Smooth muscle cell (in vitro differentiated cells): Measurements from ENCODE around the gene ZNF816. TPM values are rescaled to one million over a fixed set of nuclear protein-coding genes. Genes with fewer than 3 reads are reported as not detected.
A peak's percentile ranks its signal among the peaks of the same experiment; 100 is the strongest.
"Not testable (repeated sequence)": the region's sequence is repeated elsewhere in the genome, so short reads cannot be mapped to it uniquely, and the experiment has no call there.

Experiments
- DNase-seq: peaks from one replicate; lab custom pipeline; 2025; ENCODE audit not compliant: unreplicated experiment; lab: John Stamatoyannopoulos, UW
- H2AFZ ChIP-seq: fragments of 200-600 bp; sonication (generic); 2 replicates; pipeline ENCODE4 v1.6.0; 2016; ENCODE audit warnings: antibody characterized with exemption, low read depth, mild to moderate bottlenecking
- H3F3A ChIP-seq: fragments of 200-600 bp; sonication (generic); 2 replicates; pipeline ENCODE4 v1.6.0; 2017; ENCODE audit warnings: antibody characterized with exemption, low read depth
- H3K27ac ChIP-seq: fragments of 200-600 bp; sonication (generic); 2 replicates; pipeline ENCODE4 v1.5.1; 2016; ENCODE audit warnings: low read depth, mild to moderate bottlenecking
- H3K27me3 ChIP-seq: fragments of 200-600 bp; sonication (generic); 2 replicates; pipeline ENCODE4 v1.6.1; 2016; ENCODE audit warnings: low read depth, mild to moderate bottlenecking
- H3K36me3 ChIP-seq: fragments of 200-600 bp; sonication (generic); 2 replicates; pipeline ENCODE4 v1.5.1; 2016; ENCODE audit warnings: low read depth
- H3K4me1 ChIP-seq: fragments of 200-600 bp; sonication (generic); 2 replicates; pipeline ENCODE4 v1.5.1; 2016; ENCODE audit warnings: low read depth
- H3K4me2 ChIP-seq: fragments of 200-600 bp; sonication (generic); 2 replicates; pipeline ENCODE4 v1.6.0; 2016; ENCODE audit warnings: mild to moderate bottlenecking
- H3K4me3 ChIP-seq: fragments of 200-600 bp; sonication (generic); 2 replicates; pipeline ENCODE4 v1.5.1; 2016; ENCODE audit warnings: mild to moderate bottlenecking
- H3K79me2 ChIP-seq: fragments of 200-600 bp; sonication (generic); 2 replicates; pipeline ENCODE4 v1.6.0; 2016; ENCODE audit warnings: low read depth, mild to moderate bottlenecking
- H3K9ac ChIP-seq: fragments of 200-600 bp; sonication (generic); 2 replicates; pipeline ENCODE4 v1.6.0; 2016; ENCODE audit warnings: low read depth
- H3K9me3 ChIP-seq: fragments of 200-600 bp; sonication (generic); replicated peaks from 2 replicates; pipeline ENCODE4 v1.5.1; 2016; ENCODE audit warnings: low read depth
- H4K20me1 ChIP-seq: fragments of 200-600 bp; sonication (generic); 2 replicates; pipeline ENCODE4 v1.6.0; 2016; ENCODE audit warnings: low read depth
- CTCF ChIP-seq: fragments of 200-600 bp; sonication (generic); IDR thresholded peaks from 2 replicates; pipeline ENCODE4 v1.5.1; 2017; ENCODE audit warnings: borderline replicate concordance, mild to moderate bottlenecking, antibody characterized with exemption; ENCODE audit not compliant: insufficient read depth, poor library complexity, severe bottlenecking
- WGBS: methylation state at CpG from one replicate; pipeline ENCODE4 v1.1.7; 2016; ENCODE audit warnings: low lambda C conversion rate; 5-methylcytosine and 5-hydroxymethylcytosine counted together
- polyA plus RNA-seq: library from polyadenylated mRNA; unstranded; fragments of >200 nt; fragmentation: Nextera tagmentation; extraction: Ambion mirVana; gene quantifications from 2 replicates; pipeline ENCODE4 v1.2.1, GENCODE V29; 2016
- total RNA-seq: library from RNA; depleted of rRNA; stranded (reverse); fragments of >200 nt; gene quantifications from 2 replicates; pipeline ENCODE4 v1.2.3, GENCODE V29; 2014

Gene ZNF816
- total and polyA plus RNA-seq, 2 experiments from 2014 or later = 5.6 to 9.2 TPM

- Histone ChIP-seq H3K27ac (peak within 1 kb of the TSS; percentile 89), H3K4me2 (peak within 1 kb of the TSS; percentile 92), H3F3A (peaks cover 8% of the 10 kb centered on the region), H3K79me2 (peaks cover 8% of the 10 kb centered on the region), H3K9me3 (no peaks in the 10 kb centered on the region), H3K4me3 (peak within 1 kb of the TSS; percentile 65), H2AFZ (peak within 1 kb of the TSS; percentile 88), H3K27me3 (no peaks in the 10 kb centered on the region), H4K20me1 (no peaks in the 10 kb centered on the region), H3K36me3 (no peaks in the 10 kb centered on the region), H3K9ac (peak within 1 kb of the TSS; percentile 85), H3K4me1 (peaks cover 6% of the 10 kb centered on the region)
- DNase-seq = peak; percentile 68
- no peak for TF ChIP-seq CTCF
- 3% methylated on average over 55 of the region's 55 CpGs for WGBS
These were observed 39.6 kb downstream of the ZNF816 start, which contains the start of gene ZNF888 for GRCh38 chr19:52922841-52923777. Gene ZNF888, minus strand, starts transcription at chr19:52923428. Its CDS starts 5,555 bp downstream, at chr19:52917873.

GRCh38 chr19:52917531-52917930 is 45.1 kb downstream of the ZNF816 start:
- no peaks in the 10 kb centered on the region for H3K4me1 ChIP-seq
- TF ChIP-seq CTCF = no peak
- no peak overlapping the region for H3K4me2 ChIP-seq
- H3K9me3 ChIP-seq = no peaks in the 10 kb centered on the region
- no peak overlapping the region for H3K27ac ChIP-seq
- H4K20me1 ChIP-seq = no peaks in the 10 kb centered on the region
- H3K4me3 ChIP-seq = no peak overlapping the region
- no peak overlapping the region for H2AFZ ChIP-seq
- 97% methylated on average over 5 of the region's 5 CpGs for WGBS
- no peaks in the 10 kb centered on the region for H3F3A ChIP-seq
- H3K79me2 ChIP-seq = peaks cover 8% of the 10 kb centered on the region
- no peak overlapping the region for H3K9ac ChIP-seq
- no peaks in the 10 kb centered on the region for H3K27me3 ChIP-seq
- H3K36me3 ChIP-seq = no peaks in the 10 kb centered on the region
- DNase-seq = no peak

- Histone ChIP-seq H3K27ac (no peak overlapping the region), H3K27me3 (no peaks in the 10 kb centered on the region), H3K36me3 (peaks cover 15% of the 10 kb centered on the region), H3K4me1 (no peaks in the 10 kb centered on the region), H3K79me2 (no peaks in the 10 kb centered on the region), H3K4me3 (no peak overlapping the region), H3F3A (no peaks in the 10 kb centered on the region), H3K9me3 (no peaks in the 10 kb centered on the region), H4K20me1 (no peaks in the 10 kb centered on the region), H3K4me2 (no peak overlapping the region), H2AFZ (no peak overlapping the region), H3K9ac (no peak overlapping the region)
- DNase-seq = no peak
- TF ChIP-seq CTCF = no peak
- WGBS = 100% methylated on average over 1 of the region's 1 CpG
These were observed 52.0 kb downstream of the ZNF816 start for GRCh38 chr19:52910648-52911047.

GRCh38 chr19:52904052-52904780 is 58.5 kb downstream of the ZNF816 start:
- H3K9me3 ChIP-seq, H3F3A ChIP-seq, H3K4me2 ChIP-seq, H2AFZ ChIP-seq, H3K9ac ChIP-seq, H4K20me1 ChIP-seq, H3K79me2 ChIP-seq, H3K27ac ChIP-seq, H3K4me1 ChIP-seq, H3K4me3 ChIP-seq, H3K27me3 ChIP-seq, DNase-seq: not testable (repeated sequence)
- H3K36me3 ChIP-seq = peaks cover 15% of the 10 kb centered on the region
- 87% methylated on average over 16 of the region's 16 CpGs for WGBS
